ENCODE measurements around the gene INPP5F.
"Not testable (repeated sequence)": the region's sequence is repeated elsewhere in the genome, so short reads cannot be mapped to it uniquely, and the experiment has no call there.

Gene INPP5F

GRCh38 chr10:119780879-119781480 lies 55.1 kb downstream of the INPP5F start:
- DNase-seq = no peak

- no peak for DNase-seq
Measured at GRCh38 chr10:119781498-119781897, 55.6 kb downstream of the INPP5F start.

- no peak for DNase-seq
Measured at GRCh38 chr10:119782981-119783664, 57.3 kb downstream of the INPP5F start.

- no peak for DNase-seq
Measured at GRCh38 chr10:119783665-119784027, 57.8 kb downstream of the INPP5F start.

GRCh38 chr10:119784340-119785067 lies 58.7 kb downstream of the INPP5F start:
- no peak for DNase-seq

GRCh38 chr10:119786117-119786769 lies 60.4 kb downstream of the INPP5F start:
- DNase-seq = no peak

- not testable (repeated sequence) for DNase-seq
Measured at GRCh38 chr10:119795101-119795500, 69.3 kb downstream of the INPP5F start.

GRCh38 chr10:119796039-119796438 lies 70.2 kb downstream of the INPP5F start:
- DNase-seq = no peak

GRCh38 chr10:119801176-119801575 lies 75.3 kb downstream of the INPP5F start:
- no peak for DNase-seq

- DNase-seq = no peak
Measured at GRCh38 chr10:119801998-119802538, 76.2 kb downstream of the INPP5F start.

- no peak for DNase-seq
Measured at GRCh38 chr10:119803264-119803663, 77.4 kb downstream of the INPP5F start.

- no peak for DNase-seq
Measured at GRCh38 chr10:119805702-119806230, 79.9 kb downstream of the INPP5F start.

GRCh38 chr10:119806334-119807130 lies 80.7 kb downstream of the INPP5F start:
- no peak for DNase-seq

- no peak for DNase-seq
Measured at GRCh38 chr10:119807960-119808697, 82.3 kb downstream of the INPP5F start.

- no peak for DNase-seq
Measured at GRCh38 chr10:119811122-119811521, 85.3 kb downstream of the INPP5F start.

- DNase-seq = no peak
Measured at GRCh38 chr10:119812684-119813083, 86.8 kb downstream of the INPP5F start.

GRCh38 chr10:119815671-119816070 lies 89.8 kb downstream of the INPP5F start:
- DNase-seq = no peak

GRCh38 chr10:119817991-119818888 lies 92.4 kb downstream of the INPP5F start:
- no peak for DNase-seq

- DNase-seq = no peak
Measured at GRCh38 chr10:119818889-119819270, 93.0 kb downstream of the INPP5F start.

GRCh38 chr10:119821182-119821581 lies 95.3 kb downstream of the INPP5F start:
- no peak for DNase-seq
